SK-N-SH treated with all-trans-retinoic acid at 6 μM for 48 hours (cell line): ENCODE measurements around the gene MAP3K20.
A peak's percentile ranks its signal among the peaks of the same experiment; 100 is the strongest.

ENCODE experiments used
- ATAC-seq: fragments of 200-7000 bp; cut with Tn5 transposase; 3 replicates; pipeline ENCODE4 v1.9.1; 2020; ENCODE audit warnings: mild to moderate bottlenecking, moderate library complexity
- ARNTL ChIP-seq: fragments of 450-650 bp; formaldehyde crosslinking; IDR thresholded peaks from 2 replicates; pipeline ENCODE4 v1.5.0; 2020; ENCODE audit warnings: low read depth, mild to moderate bottlenecking, moderate library complexity, borderline replicate concordance
- BACH2 ChIP-seq: fragments of 250-450 bp; sonication (Bioruptor Pico); IDR thresholded peaks from 2 replicates; pipeline ENCODE4 v1.9.0; 2021; ENCODE audit warnings: mild to moderate bottlenecking, borderline replicate concordance
- CSDC2 ChIP-seq: fragments of 250-450 bp; sonication (Bioruptor Pico); IDR thresholded peaks from 2 replicates; pipeline ENCODE4 v1.5.0; 2020; ENCODE audit warnings: mild to moderate bottlenecking, moderate library complexity
- ESRRG ChIP-seq: fragments of 250-450 bp; sonication (Bioruptor Pico); IDR thresholded peaks from 2 replicates; pipeline ENCODE4 v1.6.1; 2021; ENCODE audit warnings: mild to moderate bottlenecking
- GLIS3 ChIP-seq: fragments of 250-450 bp; sonication (Bioruptor Pico); IDR thresholded peaks from 2 replicates; pipeline ENCODE4 v1.5.0; 2020; ENCODE audit warnings: mild to moderate bottlenecking, moderate library complexity
- ISL1 ChIP-seq: fragments of 250-450 bp; sonication (Bioruptor Pico); IDR thresholded peaks from 2 replicates; pipeline ENCODE4 v2.1.2; 2022; ENCODE audit warnings: mild to moderate bottlenecking, moderate library complexity
- OSR1 ChIP-seq: fragments of 250-450 bp; sonication (Bioruptor Pico); IDR thresholded peaks from 2 replicates; pipeline ENCODE4 v1.8.0; 2022; ENCODE audit warnings: moderate library complexity, mild to moderate bottlenecking, inconsistent platforms
- PPARA ChIP-seq: fragments of 250-450 bp; sonication (Bioruptor Pico); IDR thresholded peaks from 2 replicates; pipeline ENCODE4 v1.5.0; 2020; ENCODE audit warnings: mild to moderate bottlenecking, borderline replicate concordance
- RARB ChIP-seq: fragments of 250-450 bp; sonication (Bioruptor Pico); IDR thresholded peaks from 2 replicates; pipeline ENCODE4 v1.8.0; 2021; ENCODE audit warnings: mild to moderate bottlenecking, moderate library complexity
- SNAI2 ChIP-seq: fragments of 250-450 bp; sonication (Bioruptor Pico); IDR thresholded peaks from 2 replicates; pipeline ENCODE4 v1.5.0; 2020; ENCODE audit warnings: mild to moderate bottlenecking, moderate library complexity
- TCF4 ChIP-seq: fragments of 250-450 bp; sonication (Bioruptor Pico); IDR thresholded peaks from 2 replicates; pipeline ENCODE4 v1.8.0; 2021; ENCODE audit warnings: mild to moderate bottlenecking, moderate library complexity, borderline replicate concordance
- TOX ChIP-seq: fragments of 250-450 bp; sonication (Bioruptor Pico); IDR thresholded peaks from 2 replicates; pipeline ENCODE4 v1.8.0; 2021; ENCODE audit warnings: mild to moderate bottlenecking, moderate library complexity, borderline replicate concordance
- ZC3H10 ChIP-seq: fragments of 250-450 bp; sonication (Bioruptor Pico); IDR thresholded peaks from 2 replicates; pipeline ENCODE4 v1.5.1; 2021; ENCODE audit warnings: mild to moderate bottlenecking, moderate library complexity
- ZFP3 ChIP-seq: fragments of 250-450 bp; sonication (Bioruptor Pico); IDR thresholded peaks from 2 replicates; pipeline ENCODE4 v1.5.0; 2020; ENCODE audit warnings: mild to moderate bottlenecking, moderate library complexity
- ZFP30 ChIP-seq: fragments of 450-650 bp; formaldehyde crosslinking; IDR thresholded peaks from 2 replicates; pipeline ENCODE4 v1.5.0; 2022; ENCODE audit warnings: mild to moderate bottlenecking, moderate library complexity
- ZNF565 ChIP-seq: fragments of 450-650 bp; formaldehyde crosslinking; conservative IDR thresholded peaks from 2 replicates; pipeline ENCODE4 v1.5.0; 2020; ENCODE audit warnings: low read depth, mild to moderate bottlenecking, moderate library complexity
- ZNF70 ChIP-seq: fragments of 450-650 bp; formaldehyde crosslinking; IDR thresholded peaks from 2 replicates; pipeline ENCODE4 v1.5.0; 2020; ENCODE audit warnings: mild to moderate bottlenecking, moderate library complexity
- ZNF8 ChIP-seq: fragments of 450-650 bp; formaldehyde crosslinking; IDR thresholded peaks from 2 replicates; pipeline ENCODE4 v1.5.0; 2020; ENCODE audit warnings: mild to moderate bottlenecking, moderate library complexity
- TF ChIP-seq, protein P1 (sequence below): fragments of 250-450 bp; sonication (Bioruptor Pico); IDR thresholded peaks from 2 replicates; pipeline ENCODE4 v1.8.0; 2021; ENCODE audit warnings: low read depth, mild to moderate bottlenecking, moderate library complexity, borderline replicate concordance
- TF ChIP-seq, protein P2 (sequence below): fragments of 250-450 bp; sonication (Bioruptor Pico); IDR thresholded peaks from 2 replicates; pipeline ENCODE4 v1.5.1; 2021; ENCODE audit warnings: mild to moderate bottlenecking, moderate library complexity
- TF ChIP-seq, protein P3 (sequence below): fragments of 250-450 bp; sonication (Bioruptor Pico); IDR thresholded peaks from 2 replicates; pipeline ENCODE4 v1.5.1; 2020; ENCODE audit warnings: low read depth, mild to moderate bottlenecking, moderate library complexity
- TF ChIP-seq, protein P4 (sequence below): fragments of 250-450 bp; sonication (Bioruptor Pico); IDR thresholded peaks from 2 replicates; pipeline ENCODE4 v1.8.0; 2020; ENCODE audit warnings: mild to moderate bottlenecking, moderate library complexity, borderline replicate concordance
- TF ChIP-seq, protein P5 (sequence below): fragments of 250-450 bp; sonication (Bioruptor Pico); IDR thresholded peaks from 2 replicates; pipeline ENCODE4 v1.5.0; 2020; ENCODE audit warnings: mild to moderate bottlenecking, moderate library complexity

MAP3K20 gene

DNA sequence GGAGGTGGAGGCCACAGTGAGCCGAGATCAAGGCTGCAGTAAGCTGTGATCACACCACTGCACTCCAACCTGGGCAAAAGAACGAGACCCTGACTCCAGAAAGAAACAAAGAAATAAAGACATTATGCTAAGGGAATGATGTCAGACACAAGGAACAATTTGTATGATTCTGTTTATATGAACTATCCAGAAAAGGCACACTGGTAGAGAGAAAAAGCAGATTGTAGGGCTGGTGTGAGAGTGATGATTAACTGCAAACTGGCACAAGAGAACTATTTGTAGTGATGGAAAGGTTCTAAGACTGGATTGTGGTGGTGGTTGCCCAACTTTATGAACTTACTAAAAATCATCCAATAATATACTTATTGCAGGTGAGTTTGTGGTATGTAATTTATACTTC, 106.3 kb downstream of the MAP3K20 start:
- no peak for TF ChIP-seq ZNF8
- no peak for TF ChIP-seq RARB (CRISPR knock-in tag)
- TF ChIP-seq, protein P1, sequence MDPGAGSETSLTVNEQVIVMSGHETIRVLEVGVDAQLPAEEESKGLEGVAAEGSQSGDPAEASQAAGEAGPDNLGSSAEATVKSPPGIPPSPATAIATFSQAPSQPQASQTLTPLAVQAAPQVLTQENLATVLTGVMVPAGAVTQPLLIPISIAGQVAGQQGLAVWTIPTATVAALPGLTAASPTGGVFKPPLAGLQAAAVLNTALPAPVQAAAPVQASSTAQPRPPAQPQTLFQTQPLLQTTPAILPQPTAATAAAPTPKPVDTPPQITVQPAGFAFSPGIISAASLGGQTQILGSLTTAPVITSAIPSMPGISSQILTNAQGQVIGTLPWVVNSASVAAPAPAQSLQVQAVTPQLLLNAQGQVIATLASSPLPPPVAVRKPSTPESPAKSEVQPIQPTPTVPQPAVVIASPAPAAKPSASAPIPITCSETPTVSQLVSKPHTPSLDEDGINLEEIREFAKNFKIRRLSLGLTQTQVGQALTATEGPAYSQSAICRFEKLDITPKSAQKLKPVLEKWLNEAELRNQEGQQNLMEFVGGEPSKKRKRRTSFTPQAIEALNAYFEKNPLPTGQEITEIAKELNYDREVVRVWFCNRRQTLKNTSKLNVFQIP: no peak
- no peak for TF ChIP-seq ISL1
- TF ChIP-seq GLIS3: no peak
- TF ChIP-seq OSR1: no peak
- no peak for TF ChIP-seq ESRRG (CRISPR knock-in tag)
- no peak for TF ChIP-seq ZC3H10 (CRISPR knock-in tag)
- TF ChIP-seq TCF4 (CRISPR knock-in tag): no peak
- no peak for TF ChIP-seq ZFP3 (CRISPR knock-in tag)
- no peak for TF ChIP-seq ZFP30 (CRISPR knock-in tag)
- no peak for TF ChIP-seq ZNF565 (CRISPR knock-in tag)

DNA sequence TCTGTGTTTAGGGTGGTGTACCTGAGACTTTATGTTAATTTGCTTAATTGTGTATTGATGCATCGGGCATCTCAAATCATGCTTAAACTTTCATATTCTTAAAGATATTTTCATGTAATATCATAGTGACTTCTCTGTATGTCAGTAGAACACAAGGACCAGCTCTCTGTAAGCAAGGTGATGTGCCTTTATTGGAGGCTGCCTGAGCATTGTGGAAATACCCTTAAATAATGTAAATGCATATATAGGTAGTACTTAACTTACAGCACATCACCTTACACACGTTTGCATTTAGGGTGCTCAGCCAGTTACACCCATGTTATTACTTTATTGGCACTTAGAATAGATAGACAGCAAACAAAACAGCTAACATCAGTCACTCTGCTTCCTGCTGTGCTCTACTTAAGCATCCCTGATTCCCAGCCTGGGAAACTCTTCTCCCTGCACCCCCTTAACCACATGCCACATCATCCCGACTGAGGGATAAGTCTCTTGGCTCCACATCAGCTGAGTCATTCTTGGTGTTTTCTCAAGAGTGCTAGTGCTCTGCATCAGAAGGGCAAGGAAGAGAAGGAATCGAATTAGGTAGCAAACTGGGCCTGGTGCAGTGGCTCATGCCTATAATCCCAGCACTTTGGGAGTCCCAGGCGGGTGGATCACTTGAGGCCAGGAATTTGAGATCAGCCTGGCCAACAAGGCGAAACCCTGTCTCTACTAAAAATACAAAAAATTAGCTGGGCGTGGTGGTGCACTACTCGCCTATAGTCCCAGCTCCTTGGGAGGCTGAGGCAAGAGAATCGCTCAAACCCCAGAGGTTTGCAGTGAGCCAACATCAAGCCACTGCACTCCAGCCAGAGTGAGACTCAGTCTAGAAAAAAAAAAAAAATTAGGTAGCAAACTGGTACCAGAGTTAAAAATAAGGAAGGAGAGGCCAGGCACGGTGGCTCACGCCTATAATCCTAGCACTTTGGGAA, 108.7 kb downstream of the MAP3K20 start:
- peak; percentile 52; the same call in 1 of the 2 replicates for TF ChIP-seq ZFP3 (CRISPR knock-in tag)
- TF ChIP-seq ZFP30 (CRISPR knock-in tag): no peak
- TF ChIP-seq ZNF8: no peak
- no peak for TF ChIP-seq ZNF565 (CRISPR knock-in tag)
- no peak for TF ChIP-seq ZNF70
- no peak for TF ChIP-seq PPARA (CRISPR knock-in tag)
- TF ChIP-seq, protein P2, sequence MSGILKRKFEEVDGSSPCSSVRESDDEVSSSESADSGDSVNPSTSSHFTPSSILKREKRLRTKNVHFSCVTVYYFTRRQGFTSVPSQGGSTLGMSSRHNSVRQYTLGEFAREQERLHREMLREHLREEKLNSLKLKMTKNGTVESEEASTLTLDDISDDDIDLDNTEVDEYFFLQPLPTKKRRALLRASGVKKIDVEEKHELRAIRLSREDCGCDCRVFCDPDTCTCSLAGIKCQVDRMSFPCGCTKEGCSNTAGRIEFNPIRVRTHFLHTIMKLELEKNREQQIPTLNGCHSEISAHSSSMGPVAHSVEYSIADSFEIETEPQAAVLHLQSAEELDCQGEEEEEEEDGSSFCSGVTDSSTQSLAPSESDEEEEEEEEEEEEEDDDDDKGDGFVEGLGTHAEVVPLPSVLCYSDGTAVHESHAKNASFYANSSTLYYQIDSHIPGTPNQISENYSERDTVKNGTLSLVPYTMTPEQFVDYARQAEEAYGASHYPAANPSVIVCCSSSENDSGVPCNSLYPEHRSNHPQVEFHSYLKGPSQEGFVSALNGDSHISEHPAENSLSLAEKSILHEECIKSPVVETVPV (CRISPR knock-in tag): no peak
- TF ChIP-seq TCF4 (CRISPR knock-in tag): no peak
- TF ChIP-seq GLIS3: no peak
- TF ChIP-seq, protein P3, sequence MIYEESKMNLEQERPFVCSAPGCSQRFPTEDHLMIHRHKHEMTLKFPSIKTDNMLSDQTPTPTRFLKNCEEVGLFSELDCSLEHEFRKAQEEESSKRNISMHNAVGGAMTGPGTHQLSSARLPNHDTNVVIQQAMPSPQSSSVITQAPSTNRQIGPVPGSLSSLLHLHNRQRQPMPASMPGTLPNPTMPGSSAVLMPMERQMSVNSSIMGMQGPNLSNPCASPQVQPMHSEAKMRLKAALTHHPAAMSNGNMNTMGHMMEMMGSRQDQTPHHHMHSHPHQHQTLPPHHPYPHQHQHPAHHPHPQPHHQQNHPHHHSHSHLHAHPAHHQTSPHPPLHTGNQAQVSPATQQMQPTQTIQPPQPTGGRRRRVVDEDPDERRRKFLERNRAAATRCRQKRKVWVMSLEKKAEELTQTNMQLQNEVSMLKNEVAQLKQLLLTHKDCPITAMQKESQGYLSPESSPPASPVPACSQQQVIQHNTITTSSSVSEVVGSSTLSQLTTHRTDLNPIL (CRISPR knock-in tag): no peak
- no peak for TF ChIP-seq TOX (CRISPR knock-in tag)
- peak; percentile 86; the same call in 1 of the 2 replicates for TF ChIP-seq CSDC2 (CRISPR knock-in tag)
- TF ChIP-seq, protein P4, sequence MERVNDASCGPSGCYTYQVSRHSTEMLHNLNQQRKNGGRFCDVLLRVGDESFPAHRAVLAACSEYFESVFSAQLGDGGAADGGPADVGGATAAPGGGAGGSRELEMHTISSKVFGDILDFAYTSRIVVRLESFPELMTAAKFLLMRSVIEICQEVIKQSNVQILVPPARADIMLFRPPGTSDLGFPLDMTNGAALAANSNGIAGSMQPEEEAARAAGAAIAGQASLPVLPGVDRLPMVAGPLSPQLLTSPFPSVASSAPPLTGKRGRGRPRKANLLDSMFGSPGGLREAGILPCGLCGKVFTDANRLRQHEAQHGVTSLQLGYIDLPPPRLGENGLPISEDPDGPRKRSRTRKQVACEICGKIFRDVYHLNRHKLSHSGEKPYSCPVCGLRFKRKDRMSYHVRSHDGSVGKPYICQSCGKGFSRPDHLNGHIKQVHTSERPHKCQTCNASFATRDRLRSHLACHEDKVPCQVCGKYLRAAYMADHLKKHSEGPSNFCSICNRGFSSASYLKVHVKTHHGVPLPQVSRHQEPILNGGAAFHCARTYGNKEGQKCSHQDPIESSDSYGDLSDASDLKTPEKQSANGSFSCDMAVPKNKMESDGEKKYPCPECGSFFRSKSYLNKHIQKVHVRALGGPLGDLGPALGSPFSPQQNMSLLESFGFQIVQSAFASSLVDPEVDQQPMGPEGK (CRISPR knock-in tag): 0 out of 2 replicates have a peak, but pooled peaks have one; percentile 50
- no peak for TF ChIP-seq SNAI2 (CRISPR knock-in tag)
- no peak for TF ChIP-seq OSR1
- no peak for TF ChIP-seq BACH2 (CRISPR knock-in tag)
- TF ChIP-seq, protein P5, sequence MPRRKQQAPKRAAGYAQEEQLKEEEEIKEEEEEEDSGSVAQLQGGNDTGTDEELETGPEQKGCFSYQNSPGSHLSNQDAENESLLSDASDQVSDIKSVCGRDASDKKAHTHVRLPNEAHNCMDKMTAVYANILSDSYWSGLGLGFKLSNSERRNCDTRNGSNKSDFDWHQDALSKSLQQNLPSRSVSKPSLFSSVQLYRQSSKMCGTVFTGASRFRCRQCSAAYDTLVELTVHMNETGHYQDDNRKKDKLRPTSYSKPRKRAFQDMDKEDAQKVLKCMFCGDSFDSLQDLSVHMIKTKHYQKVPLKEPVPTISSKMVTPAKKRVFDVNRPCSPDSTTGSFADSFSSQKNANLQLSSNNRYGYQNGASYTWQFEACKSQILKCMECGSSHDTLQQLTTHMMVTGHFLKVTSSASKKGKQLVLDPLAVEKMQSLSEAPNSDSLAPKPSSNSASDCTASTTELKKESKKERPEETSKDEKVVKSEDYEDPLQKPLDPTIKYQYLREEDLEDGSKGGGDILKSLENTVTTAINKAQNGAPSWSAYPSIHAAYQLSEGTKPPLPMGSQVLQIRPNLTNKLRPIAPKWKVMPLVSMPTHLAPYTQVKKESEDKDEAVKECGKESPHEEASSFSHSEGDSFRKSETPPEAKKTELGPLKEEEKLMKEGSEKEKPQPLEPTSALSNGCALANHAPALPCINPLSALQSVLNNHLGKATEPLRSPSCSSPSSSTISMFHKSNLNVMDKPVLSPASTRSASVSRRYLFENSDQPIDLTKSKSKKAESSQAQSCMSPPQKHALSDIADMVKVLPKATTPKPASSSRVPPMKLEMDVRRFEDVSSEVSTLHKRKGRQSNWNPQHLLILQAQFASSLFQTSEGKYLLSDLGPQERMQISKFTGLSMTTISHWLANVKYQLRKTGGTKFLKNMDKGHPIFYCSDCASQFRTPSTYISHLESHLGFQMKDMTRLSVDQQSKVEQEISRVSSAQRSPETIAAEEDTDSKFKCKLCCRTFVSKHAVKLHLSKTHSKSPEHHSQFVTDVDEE (CRISPR knock-in tag): no peak
- TF ChIP-seq, protein P1: no peak
- TF ChIP-seq ARNTL (CRISPR knock-in tag): no peak
- TF ChIP-seq ISL1: peak; percentile 57
- no peak for TF ChIP-seq RARB (CRISPR knock-in tag)
- no peak for TF ChIP-seq ZC3H10 (CRISPR knock-in tag)
- TF ChIP-seq ESRRG (CRISPR knock-in tag): no peak
- ATAC-seq: peak; percentile 98

More for the DNA sequence above, 106.3 kb downstream of the MAP3K20 start:
- ATAC-seq: no peak
